ENCODE measurements around the gene FNDC3B.

- TF ChIP-seq CTCF (IDR thresholded peaks at IDR 0.05) (no peak), EZH2 (IDR thresholded peaks at IDR 0.05; ENCODE audit: borderline replicate concordance, insufficient read depth, low read depth, low read length, poor library complexity, severe bottlenecking) (no peak)
Measured at GRCh38 chr3:172359231-172359630, 319.9 kb downstream of the FNDC3B start.

Data from B cell (primary cell).